Activated CD8-positive, alpha-beta memory T cell treated with anti-CD3 and anti-CD28 coated beads, Interleukin-2, amount 50 U/mL, for 1 hour (primary cell): ENCODE data around the gene ACAD8.
A peak's percentile ranks its signal among the peaks of the same experiment; 100 is the strongest.
"Not testable (repeated sequence)": the region's sequence is repeated elsewhere in the genome, so short reads cannot be mapped to it uniquely, and the experiment has no call there.

Source experiments
- DNase-seq: peaks from one replicate; pipeline ENCODE4 v3.0.0-alpha.2; 2020; ENCODE audit errors: extremely low read depth

The ACAD8 gene

GRCh38 chr11:134266841-134267251, 13.5 kb downstream of the ACAD8 start:
- DNase-seq: no peak

DNA sequence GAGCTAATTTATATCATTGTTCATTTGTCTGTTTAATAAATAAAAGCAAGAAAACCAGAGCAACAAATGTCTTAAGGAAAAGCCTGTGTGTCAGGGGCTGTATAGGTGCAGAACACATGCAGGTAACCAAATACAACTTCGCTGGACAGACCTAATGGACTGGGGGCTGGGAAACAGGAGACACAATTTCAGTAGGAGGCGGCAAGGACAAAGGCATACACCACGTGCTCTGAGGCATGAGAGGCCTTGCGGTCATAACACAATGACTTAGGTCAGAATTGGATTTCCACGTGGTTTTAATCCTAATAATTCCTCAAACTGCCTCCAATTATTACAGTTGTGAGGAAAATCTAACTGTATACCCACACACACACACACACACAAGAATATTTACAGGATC, 14.1 kb downstream of the ACAD8 start:
- DNase-seq: no peak

DNA sequence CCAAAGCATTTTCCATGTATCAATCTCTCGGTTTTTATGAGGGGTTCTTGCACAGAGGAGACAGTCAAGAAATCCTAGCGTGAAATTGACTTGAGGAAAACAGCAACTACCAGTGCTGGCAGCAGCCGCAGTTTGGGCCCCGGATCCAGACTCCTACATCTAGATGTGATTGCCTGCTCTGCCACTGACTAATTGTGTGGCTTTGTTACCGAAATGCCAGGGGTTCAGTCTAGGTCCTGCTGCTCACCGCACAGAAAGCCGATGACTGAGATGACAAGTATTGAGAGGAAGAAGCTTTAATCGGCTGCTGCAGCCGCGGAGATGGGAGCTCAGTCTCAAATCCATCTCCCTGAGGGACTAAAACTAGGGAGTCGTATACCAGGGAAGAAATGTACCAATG, 14.6 kb downstream of the ACAD8 start:
- no peak for DNase-seq

DNA sequence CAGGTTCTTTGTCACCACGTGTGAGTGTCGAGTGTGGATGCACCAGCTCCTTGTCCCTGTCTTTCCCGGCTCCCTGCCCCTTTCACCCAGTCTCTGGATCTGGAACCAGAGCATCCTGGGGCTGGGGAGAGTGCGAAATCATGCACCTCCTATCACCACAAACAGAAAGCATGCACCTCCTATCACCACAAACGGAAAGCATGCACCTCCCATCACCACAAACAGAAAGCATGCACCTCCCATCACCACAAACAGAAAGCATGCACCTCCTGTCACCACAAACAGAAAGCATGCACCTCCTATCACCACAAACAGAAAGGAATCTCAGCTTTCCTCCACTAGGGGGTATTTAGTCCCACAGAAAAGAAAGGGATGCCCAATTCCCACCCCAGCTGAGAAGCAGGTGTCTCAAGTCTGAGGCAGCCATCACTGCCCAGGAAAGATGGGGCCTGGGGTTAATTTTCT, 16.9 kb downstream of the ACAD8 start:
- DNase-seq: no peak

- no peak for DNase-seq
These were observed 18.6 kb downstream of the ACAD8 start for GRCh38 chr11:134271978-134272377.

DNA sequence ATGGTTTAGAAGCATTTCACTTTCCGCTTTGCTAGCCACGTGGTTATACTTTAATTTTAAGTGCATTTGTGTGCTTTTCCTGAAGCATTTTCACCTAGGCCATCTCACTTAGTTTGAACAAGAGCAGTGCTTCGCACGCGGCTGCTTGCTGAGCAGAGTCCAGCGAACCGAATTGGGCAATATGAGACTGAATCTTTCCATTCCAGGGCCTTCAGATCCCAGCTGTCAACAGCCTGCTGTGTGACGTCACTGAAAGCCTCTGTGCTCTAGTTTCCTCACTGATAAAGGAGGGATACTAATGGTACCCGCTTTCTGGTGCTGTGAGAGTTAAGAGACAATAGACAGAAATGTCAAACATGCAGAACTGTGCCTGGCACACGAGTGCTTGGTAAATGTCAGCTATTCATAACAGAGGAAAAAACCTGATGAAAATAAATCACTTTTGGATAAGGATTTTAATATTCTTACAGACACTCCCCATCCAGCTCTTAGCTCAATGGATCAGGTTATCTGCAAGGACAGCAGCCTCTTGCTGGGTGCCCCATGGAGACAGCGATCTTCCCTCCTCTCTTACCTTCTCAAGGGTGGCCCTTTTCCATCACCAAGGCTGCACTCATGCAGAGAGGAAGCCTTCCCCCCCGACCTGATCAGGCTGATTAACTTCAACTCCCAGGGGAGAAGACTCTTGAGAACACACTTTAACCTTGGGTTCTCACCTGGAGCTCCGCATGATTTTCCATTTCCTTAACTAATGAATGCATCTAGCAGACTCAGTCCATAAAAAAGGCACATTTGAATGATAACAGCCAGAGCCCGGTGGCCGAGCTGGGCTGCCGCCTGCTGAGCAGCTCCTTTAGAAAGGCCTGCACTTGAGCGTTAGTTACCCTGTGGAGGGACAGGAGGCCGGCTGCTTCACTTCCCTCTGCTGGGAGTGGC, 19.3 kb downstream of the ACAD8 start:
- DNase-seq: no peak

- DNase-seq: no peak
These were observed 19.9 kb downstream of the ACAD8 start for GRCh38 chr11:134273317-134273712.

GRCh38 chr11:134275188-134275533, 21.8 kb downstream of the ACAD8 start:
- no peak for DNase-seq

DNA sequence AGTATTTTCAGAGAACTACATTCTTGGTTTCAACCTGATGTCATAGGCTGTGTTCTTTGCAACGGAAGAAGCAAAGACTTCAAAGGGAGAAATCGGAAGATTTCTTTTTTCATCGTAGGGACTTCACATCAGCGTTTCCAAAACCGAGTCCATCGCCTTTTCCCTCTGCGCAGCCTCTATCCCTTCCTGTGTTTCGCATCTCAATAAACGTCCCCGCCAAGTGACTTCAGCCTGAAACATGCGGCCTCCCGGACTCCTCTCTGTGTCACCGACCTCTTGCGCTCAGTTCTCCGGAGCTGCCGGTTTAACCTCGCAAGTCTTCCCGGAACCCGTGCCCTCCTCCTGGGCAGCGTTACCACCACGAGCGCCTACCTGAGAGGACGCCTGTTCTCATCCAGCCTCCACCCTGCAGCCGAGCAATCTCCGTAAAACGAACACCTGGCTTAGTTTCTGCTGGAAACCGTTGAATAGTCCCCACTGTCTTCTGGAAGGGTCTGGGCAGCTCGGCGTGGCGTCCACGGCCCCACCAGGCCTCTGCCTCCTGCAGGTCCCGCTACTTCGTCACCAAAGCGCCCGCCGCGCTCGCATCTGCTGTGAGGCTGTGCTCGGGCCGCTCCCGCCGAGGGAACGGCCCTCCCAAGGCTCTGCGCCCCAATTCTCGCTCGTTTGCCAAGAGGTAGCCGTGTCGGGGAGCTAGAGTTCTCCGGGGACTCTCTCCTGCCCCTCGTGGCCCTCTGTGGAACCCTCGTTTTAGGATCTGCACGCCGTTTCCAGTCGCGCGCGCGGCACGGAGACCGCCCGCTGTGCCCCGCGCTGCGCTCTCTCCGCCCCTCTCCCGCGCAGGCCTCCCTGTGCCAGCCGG, 22.4 kb downstream of the ACAD8 start, which contains the start of gene GLB1L3:
Gene GLB1L3, plus strand, starts transcription at position 846 of the 862 bp plus-strand sequence. CDS start 362 bp downstream, outside the sequence.
- peak; percentile 55 for DNase-seq

- no peak for DNase-seq
These were observed 23.2 kb downstream of the ACAD8 start for GRCh38 chr11:134276396-134277182.

DNA sequence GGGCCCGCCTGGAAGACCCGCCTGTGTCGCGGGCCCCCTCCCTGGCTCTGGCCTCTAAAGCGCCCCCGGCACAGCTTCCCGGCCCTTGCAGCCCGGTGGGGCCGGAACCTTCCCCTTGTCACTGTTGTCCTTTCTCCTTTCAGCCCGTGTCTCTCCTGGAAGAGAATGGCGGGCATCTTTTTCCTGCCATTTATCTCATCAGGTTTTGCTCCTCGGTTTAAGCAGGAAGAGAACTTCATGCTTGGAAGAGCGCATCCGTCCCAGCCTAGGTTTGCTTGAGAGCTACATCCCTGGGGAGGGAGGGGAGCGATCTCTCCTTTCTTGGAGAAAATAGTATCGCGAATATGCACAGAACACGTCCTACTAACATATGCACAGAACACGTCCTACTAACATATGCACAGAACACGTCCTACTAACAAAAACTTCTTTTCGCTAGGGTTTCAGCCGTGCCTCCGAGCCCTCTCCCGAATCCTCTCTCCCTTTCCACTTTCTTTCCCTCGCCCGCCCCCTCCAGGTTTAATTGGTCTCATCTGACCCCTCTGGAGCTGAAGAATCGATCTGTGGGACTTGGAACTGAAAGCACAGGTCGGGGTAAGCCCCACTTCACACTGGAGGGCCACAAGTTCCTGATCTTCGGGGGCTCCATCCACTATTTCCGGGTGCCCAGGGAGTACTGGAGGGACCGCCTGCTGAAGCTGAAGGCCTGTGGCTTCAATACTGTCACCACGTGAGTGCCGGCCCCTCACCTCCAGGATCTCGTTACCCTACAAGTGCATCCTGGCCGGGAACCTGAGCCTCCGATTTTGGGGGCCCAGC, 24.0 kb downstream of the ACAD8 start:
- no peak for DNase-seq

DNA sequence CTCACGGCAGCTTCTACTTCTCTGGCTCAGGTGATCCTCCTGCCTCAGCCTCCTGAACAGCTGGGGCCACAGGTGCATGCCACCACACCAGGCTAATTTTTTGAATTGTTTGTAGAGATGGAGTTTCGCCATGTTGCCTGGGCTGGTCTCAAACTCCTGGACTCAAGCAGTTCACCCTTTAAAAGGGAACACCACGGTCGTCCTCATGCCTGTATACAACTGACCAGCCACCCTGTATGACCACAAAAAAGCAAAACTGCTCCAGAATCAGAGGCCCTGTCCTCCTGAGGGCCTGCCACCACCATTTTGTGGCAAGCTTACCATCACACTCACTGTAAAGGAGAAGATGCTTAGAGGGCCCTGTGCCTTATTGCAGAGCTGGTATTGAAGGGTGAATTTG, 25.0 kb downstream of the ACAD8 start:
- DNase-seq: no peak

DNA sequence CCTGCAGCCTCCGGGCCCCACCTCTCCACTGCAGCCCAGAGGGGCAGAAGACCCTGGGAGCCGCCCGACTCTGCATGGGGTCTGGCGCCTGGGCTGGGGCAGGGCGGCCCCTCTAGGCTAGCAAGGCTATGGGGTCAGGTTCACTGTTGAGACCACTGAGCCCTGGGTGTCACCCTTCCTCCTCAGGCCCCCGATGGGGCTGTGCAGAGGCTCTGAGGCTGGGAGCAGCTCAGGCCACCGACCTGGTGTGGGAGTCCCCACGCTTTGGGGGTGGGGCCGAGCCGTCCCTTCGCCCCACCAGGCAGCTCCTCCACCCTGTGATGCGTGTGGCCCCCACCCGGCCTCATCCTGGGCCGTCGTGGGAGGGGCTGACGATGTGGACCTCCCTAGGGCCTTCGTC, 28.3 kb downstream of the ACAD8 start:
- not testable (repeated sequence) for DNase-seq

GRCh38 chr11:134282121-134283045, 29.0 kb downstream of the ACAD8 start:
- DNase-seq: no peak

DNA sequence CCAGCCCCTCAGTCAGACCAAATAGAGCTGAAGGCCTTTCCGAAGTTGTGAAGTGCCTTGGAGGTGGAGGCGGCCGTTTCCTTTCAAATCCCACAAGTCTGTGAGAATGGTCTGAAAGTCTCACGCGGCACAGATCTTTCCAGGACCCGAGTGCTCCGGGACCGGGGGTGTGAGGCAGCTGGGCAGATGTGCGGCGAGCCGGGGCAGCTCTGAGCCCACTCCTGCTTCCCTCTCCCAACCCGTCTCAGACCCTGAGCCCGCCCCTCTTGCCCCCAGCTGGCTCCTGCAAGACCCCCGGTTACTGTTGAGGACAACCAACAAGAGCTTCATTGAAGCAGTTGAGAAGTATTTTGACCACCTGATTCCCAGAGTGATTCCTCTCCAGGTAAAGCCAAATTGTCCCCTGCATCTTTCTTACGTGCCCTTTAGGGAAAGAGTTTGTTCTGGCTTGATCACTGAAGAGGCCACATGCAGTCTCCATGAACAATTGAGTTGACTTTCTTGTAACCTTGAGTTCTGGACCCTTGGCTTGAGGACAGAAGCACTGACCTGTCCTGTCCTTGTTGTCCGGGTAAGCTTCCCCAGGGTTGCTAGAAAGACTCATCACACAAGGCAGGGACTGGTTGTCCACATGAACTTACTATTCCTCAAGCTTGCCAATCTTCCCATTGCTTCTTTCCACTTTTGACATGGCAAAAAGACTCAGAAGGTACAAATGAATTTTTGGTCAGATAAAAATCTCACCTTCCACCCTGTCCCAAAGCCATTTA, 30.3 kb downstream of the ACAD8 start:
- DNase-seq: no peak

- DNase-seq: not testable (repeated sequence)
These were observed 31.0 kb downstream of the ACAD8 start for GRCh38 chr11:134284349-134284748.

DNA sequence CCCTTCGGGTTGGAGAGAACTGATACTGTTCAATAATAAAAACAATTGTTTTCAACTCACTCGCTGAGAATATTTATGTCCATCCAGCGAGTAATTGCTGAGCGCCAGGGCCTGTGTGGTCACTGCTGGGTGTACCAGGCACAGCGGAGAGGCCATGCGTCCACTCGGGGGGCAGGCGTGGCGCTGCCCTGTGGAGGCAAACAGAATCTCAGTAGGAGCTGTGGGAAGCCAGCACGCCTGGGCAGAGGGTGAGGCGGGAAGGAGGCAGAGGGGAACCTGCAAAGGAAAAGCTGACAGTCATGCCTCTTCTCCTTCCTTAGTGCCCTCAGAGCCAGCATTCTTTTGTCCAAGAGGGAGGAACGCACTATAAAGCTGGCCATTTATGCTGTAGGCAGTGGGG, 34.2 kb downstream of the ACAD8 start:
- no peak for DNase-seq

GRCh38 chr11:134288486-134288885, 35.1 kb downstream of the ACAD8 start:
- no peak for DNase-seq

GRCh38 chr11:134289167-134289566, 35.8 kb downstream of the ACAD8 start:
- DNase-seq: no peak
